Measurements from ENCODE around the gene MMP1.

The MMP1 gene

DNA sequence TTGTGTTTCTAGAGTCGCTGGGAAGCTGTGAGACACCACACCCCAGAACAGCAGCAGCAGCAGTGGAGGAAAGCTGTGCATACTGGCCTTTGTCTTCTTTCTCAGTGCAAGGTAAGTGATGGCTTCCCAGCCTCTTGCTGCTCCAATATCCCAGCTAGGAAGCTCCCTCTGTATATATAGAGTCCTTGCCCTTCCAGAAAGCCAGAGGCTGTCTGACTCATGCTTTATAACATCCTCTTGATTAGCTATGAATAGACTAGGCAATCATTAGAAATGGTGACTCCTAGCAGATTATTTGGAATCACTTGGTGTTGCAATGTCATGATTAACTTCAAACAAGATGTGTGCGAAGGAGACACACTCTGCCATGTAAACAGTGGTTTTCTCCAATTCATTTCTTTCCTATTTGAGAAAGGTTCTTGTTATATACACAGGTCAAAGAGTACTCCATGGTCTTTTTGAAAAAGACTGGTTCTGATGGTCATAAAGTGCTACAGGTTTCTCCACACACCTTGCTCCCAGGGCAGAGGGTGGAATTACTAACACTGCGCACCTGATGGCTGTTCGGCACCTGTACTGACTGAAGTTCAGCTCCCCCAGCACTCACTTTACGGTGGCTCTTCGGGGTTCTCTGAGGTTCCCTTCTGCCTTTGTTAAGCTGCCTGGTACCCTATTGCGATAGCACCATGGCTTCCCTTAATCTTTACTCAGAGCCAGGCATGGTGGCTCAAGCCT, at the start of gene MMP1:
Gene MMP1 (minus strand): TSS at position 149 of the 735 bp plus-strand sequence. CDS start 68 bp downstream, at position 81.
- DNase-seq (ENCODE audit: low read depth in 2 of 2) = peak; percentile 74

DNA sequence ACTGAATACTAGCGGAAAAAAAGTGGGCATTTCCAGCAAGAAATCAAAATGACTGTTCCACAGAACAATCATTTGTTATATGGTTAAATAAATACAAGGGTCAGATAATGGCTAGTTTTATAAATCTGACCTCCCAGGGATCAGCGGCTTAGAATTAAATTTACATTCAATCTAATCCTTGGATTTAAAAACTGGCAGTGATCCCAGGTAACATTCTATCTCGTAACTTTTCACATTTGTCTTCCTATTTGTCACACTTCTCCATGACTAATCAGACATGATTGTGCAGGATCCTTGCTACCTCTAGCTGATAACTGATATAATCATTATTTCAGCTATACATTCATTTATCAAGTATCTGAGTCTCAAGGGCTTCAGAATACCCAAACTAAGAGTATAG, 48.3 kb upstream of the MMP1 start:
- DNase-seq (ENCODE audit: low read depth in 2 of 2) = peak in 1 of 2 experiments; percentile 23

DNA sequence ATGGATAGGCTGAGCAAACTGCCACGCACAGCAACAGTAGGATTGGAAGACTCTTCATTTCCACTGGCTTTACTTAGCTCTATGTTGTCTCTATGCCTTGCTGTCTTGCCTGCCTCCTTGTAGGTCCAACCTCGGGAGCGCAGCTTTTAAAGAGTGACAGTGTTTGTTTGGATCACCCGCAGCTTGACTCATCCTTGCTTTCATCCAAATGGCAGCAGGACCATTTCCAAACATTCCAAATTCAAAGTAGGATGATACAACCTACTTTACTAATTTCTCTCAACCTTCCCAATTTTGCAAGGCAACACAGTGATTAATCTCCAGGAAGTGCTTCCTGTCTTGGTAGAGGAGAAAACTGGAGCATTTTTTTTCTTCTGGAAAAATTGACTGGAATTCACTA, 45.5 kb upstream of the MMP1 start, which contains the start of gene MMP3:
Gene MMP3 (minus strand): TSS at position 121 of the 400 bp plus-strand sequence. CDS start 63 bp downstream, at position 58.
- DNase-seq (ENCODE audit: low read depth in 2 of 2) = peak in 1 of 2 experiments; percentile 21

DNA sequence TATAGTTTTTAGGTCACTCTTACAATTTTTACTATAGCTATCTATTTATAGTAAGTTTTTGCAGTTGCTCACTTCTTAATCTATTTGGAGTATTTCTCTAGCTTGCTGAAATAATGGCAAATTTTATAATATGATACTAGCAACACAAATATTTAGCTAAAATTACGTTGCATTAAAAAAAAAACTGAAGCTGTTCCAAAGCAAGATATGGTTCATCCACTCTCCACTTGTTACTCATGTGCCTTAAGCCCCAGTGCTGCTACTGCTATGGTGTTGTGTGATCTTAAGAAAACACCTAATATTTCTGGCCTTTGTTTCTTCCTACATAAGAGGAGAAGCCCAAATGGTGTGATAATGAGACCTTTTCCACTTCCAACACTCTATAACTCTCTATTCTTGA, 45.0 kb upstream of the MMP1 start:
- DNase-seq (ENCODE audit: low read depth in 2 of 2) = no peak

DNA sequence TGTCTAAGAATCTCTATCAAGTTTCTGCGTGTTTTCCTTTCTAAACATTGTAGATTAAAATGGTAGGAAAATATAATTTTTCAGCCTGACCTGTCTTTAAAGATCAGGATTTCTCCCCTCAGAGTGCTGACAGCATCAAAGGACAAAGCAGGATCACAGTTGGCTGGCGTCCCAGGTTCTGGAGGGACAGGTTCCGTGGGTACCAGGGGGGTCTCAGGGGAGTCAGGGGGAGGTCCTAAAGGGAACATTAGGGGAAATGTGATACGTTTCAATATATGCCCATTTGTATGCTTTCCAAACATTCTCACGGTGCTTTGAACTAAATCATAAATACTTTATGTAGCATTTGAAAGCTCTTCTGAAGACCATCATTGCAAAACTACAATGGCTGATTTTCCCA, 42.1 kb upstream of the MMP1 start:
- no peak for DNase-seq (ENCODE audit: low read depth in 2 of 2)

DNA sequence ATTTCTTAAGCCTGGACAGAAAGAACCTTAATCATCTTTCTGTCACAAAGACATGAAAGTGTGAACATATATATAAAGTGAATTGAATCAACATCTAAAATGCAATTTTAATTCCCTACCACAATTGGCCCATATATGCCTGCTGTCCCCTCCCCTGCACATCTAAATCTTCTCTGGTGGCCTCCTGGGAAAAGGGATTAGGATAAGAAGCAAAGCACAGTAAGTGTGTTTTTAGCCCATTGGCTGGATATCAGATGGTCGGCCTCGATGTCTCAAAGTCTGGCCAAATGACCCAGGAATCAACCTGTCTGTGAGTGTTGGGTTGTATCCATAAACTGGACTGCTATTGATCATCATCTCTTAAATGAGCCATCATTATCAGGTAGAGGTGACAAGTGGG, 39.7 kb upstream of the MMP1 start:
- no peak for DNase-seq (ENCODE audit: low read depth in 2 of 2)

DNA sequence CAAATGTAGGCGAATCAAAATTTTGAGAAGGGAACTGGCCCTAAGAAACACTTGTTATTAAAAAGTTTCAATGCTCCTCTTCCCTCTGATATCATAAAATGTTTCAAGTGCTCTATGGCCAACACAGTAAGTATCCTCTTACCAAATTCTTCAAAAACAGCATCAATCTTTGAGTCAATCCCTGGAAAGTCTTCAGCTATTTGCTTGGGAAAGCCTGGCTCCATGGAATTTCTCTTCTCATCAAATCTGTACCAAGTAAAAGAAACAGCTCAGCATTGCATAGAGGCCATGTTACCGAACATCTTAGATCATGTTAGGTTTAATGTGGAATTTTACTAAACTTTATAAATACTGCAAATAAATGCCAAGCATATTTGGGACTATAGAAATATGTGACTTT, 39.2 kb upstream of the MMP1 start:
- DNase-seq (ENCODE audit: low read depth in 2 of 2) = no peak

DNA sequence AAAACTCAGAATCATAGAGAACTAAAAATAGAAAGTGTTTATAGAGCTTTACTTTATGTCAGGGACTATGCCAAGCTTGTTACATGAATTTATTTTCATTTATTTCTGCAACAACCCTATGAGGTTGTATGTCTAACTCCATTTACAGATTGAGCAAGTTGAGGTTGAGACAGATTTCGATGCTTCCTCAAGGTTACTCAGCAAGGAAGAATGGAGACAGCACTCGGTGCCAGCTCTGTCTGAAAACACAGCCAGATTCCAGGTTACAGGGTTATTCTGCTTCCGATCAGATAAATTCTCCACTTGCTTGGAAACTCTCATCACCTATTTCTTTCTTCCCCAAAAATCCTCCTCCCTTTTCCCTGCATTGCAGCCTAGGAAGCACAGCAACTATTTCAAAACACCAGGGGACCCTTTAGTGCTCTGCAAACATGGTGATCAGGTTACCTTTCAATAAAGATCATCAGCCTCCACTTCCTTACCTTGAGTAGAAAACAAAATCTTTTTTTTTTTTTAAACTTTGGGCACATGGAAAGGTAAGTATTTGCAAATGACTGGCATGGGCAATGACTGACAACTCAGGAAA, 38.4 kb upstream of the MMP1 start:
- DNase-seq (ENCODE audit: low read depth in 2 of 2) = peak; percentile 67 to 68

DNA sequence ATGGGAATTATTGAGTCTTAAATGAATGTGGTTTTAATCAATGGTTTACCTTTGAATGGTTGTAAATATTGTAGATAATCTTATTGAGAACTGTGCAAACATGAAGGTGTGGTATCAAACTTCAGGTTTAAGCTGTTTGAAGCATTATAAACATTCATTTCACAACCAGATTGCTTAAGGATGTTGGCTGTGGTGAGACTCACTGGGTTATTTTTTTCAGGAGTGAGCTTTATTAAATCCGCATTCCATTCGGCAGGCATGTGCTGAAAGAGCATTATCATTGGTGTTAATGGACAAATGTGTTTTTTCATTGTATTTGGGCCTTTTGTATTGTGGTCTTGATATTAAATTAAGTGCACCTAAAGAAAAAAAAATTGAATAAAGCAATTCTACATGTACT, 35.8 kb upstream of the MMP1 start:
- DNase-seq (ENCODE audit: low read depth in 2 of 2) = peak in 1 of 2 experiments; percentile 29

DNA sequence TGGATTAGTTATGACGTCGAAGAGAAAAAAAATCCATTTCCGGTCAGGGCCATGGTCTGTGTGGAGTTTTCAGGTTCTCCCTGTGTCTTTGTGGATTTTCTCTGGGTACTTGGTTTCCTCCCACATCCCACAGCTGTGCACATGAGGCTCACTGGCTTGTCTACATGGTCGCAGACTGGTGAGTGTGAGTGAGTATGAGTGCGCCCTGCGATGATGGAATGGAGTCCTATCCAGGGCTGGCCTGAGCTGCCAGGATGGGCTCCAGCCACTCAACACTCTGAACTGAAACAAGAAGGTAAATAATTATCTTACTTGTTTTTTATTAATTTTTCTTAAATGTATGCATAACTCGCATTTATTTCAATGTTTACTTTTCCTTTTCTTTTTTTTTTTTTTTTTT, 34.7 kb upstream of the MMP1 start:
- DNase-seq (ENCODE audit: low read depth in 2 of 2) = no peak

DNA sequence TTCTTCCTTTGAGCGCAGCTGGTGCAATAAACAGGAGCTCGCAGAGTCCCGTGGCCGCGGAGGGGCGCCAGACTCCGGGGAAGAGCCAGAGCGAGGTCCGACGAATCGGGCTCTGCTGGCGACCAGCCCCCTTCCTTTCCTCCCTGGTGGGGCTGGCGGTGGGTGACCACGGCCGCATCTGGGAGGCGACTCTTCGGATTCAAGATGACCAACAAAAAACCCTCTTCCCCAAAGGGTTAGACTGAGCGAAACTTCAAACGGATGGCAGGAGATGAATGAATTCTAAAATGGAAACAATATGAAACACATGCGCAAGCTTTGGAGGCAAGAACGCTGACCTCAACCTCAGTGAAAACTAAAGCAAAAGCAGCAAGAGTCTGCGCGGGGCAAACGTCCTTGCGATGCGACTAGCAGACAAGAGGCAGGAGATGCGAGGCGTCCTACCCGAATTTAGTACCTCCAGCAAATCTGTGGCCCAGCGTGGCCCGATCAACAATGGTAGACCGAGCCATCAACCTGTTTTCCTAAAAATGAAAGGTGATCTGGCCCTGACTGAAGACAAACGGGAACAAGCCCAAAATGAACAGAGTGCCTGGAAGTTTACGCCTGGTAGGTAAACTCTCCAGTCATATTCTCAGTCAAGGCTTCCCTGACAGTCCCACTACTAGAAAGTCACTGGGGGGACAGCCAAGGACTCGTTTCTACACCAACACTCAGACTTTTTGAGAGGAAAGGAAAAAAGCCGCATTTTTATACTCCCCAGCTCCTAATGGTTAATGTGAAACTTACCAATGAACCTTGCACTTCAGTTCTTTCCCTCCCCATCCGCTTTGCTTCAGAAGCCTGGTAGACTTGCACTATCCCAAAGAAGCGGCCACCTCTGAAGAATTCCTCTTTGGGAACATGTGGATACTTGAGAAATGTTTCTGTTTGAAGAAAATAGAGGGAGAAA, 33.8 kb upstream of the MMP1 start:
- peak in 1 of 2 experiments; percentile 59 for DNase-seq (ENCODE audit: low read depth in 2 of 2)

DNA sequence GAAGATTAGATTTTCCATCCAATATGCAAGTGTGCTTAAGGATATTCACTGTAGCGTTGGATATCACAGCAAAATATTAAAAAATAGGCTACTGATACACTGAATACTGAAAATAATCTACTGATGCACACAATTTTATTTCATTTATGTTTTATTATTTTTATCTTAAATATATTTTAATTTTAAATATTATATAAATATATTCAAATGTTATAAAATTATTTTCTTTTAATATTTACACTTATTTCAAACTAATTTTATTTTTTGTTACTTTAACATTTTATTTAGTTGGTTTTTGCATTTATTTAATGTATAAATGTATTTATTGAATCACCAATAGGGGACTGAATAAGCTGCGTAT, 33.1 kb upstream of the MMP1 start:
- DNase-seq (ENCODE audit: low read depth in 2 of 2) = no peak

DNA sequence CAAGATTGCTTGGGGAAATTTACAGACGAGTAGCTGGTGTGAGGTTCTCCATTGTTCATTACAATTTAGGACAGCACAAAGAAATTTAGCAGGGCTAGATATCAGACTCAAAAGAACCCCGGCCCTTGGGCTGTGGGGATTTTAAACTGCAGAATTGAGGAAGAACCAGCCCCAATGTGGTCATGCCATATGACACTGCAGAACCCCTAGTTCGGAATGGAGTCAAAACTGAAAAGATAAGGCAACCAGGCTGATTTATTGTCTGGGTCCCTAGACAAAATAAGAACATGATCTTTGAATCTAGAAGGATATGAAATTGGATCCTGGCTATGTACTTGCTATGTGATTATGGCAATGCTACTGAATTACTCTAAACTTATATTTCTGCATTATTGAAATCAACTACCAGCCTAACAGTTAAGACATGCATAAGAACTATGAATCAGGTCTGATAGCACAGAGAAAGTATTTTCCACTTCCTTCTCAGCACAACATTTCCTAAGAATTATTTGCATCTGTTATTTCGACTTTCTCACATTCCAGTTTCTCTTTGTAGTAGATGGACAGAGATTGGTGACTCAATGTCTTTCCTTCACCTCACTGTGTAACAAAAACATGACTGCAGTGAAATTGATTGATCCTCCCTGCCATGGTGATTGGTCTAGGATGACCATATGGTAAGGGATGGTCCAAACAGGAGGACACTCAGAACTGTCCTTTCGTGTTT, 32.2 kb upstream of the MMP1 start:
- no peak for DNase-seq (ENCODE audit: low read depth in 2 of 2)

DNA sequence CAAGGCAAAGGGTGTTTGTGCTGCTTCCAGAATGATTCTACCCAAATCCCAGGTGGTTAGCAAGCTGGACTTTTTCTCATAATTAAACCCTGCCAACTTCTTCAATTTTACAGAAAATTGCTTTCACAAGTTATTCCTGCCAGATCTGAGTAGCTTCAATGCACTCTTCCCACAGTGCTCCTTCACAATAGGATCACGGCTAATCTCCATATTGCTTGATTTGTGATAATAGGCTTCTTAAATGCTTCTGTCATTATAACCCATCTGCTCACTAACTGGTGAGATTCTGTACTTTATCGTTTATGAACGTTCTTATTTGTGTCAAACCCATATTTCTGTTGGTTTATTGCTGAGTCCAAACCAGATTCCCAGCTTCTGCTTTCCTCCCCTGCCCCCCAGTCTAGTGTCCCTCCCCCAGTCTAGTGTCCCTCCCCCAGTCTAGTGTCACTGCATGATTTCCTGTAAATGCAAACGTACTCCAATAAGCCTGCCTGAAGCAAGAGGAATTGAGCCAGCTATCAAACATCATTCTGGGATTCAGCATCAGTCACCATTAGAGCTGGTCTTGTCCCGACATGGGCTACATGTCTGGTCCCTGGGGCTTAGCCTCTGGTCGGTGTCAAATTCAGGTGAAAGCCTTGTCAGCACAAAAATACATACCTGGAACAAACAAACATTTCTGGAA, 31.5 kb upstream of the MMP1 start:
- no peak for DNase-seq (ENCODE audit: low read depth in 2 of 2)

DNA sequence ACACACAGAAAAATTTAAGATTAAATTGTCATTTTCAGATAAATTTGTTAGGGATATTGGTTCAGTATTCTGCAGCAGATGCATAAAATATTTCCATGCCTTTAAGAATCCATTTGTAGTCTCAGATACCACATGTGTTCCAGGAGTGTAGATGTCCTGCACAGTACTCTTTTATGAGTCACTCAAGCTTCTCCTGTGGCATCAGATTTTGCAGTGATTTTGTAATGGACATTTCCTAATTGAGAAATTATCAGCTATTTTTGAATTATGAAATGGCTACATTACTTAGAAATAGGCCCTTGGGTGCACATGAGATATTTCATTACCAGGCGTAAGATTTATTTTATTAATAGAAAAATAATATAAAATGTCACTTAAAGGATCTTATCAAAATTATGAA, 26.6 kb upstream of the MMP1 start:
- DNase-seq (ENCODE audit: low read depth in 2 of 2) = no peak

DNA sequence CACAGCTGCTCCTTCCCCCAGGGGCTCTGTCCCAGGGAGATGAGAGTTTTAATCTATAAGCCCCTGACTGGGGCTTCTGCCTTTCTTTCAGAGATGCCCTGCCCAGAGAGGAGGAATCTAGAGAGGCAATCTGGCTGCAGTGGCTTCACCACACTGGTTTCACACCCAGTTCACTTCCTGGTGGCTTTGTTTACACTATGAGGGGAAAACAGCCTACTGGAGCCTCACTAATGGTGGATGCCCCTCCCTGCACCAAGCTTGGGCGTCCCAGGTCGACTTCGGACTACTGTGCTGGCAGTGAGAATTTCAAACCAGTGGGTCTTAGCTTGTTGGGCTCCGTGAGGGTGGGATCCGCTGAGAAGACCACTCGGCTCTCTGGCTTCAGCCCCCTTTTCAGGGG, 21.5 kb upstream of the MMP1 start:
- DNase-seq (ENCODE audit: low read depth in 2 of 2) = no peak

DNA sequence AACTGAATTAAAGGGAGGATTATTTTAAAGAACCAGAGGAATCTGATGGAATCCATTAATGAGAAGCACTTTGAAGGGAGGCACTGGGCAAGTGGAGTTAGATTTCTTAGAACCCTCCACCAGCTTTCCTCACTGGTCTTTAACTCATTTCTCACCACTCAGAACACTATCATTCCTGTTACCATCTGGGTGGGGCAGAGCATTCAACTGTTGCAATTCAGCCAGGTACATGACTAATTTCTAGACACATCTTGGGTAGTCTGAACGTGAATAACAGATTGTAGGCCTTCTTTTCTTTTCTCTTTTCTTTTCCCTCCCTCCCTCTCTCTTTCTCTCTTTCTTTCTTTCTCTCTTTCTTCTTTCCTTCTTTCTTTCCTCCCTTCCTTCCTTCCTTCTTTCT, 15.5 kb upstream of the MMP1 start:
- no peak for DNase-seq (ENCODE audit: low read depth in 2 of 2)

DNA sequence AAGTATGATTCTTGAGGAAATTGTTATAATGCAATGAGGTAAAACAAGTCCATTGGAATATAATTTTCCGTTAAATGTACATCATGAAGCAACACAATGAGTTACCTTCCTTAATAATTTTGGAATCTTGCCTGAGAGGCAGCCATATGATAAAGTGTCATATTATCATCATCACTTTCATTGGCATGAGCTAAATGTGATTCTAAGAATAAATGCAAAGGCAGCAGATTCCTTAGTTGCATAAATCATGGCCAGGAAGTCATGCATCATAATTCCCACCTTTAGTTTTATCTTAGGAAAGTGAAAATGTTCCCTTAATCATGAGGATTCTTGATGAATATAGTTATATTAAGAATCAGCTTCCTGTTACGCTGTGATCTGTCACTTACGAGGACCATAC, 14.2 kb upstream of the MMP1 start:
- no peak for DNase-seq (ENCODE audit: low read depth in 2 of 2)

DNA sequence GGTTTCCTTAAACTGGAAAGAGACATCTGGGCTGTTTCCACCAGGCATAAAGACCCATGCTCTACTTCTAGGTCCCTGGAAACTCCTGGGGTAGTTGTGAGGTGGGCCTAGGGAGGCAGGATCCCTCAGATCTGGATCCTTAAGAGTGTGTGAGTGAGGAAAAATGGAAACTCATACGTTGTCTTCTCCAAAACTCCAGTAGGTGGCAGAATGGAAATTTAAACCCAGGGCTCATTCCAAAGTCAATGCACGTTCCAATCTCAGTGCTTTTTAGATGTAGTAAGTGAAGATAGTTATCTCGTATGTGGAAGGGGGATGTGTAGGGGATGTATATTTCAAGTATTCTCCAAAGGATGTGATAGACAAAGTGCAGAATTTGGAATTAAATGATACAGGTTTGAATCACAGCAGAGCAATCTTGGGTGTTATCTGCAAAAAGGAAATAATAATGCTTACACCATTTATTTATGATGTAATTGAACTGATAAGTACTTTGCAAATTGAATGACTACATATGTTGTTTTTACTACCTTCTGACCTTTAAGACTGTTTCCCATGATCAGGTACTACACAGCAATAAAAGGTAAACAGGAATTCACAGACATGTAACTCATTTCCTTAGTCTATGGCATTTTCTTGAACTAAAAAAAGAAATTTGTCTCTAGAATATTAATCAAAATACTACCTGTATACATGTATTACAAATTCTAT, 13.1 kb upstream of the MMP1 start:
- no peak for DNase-seq (ENCODE audit: low read depth in 2 of 2)

DNA sequence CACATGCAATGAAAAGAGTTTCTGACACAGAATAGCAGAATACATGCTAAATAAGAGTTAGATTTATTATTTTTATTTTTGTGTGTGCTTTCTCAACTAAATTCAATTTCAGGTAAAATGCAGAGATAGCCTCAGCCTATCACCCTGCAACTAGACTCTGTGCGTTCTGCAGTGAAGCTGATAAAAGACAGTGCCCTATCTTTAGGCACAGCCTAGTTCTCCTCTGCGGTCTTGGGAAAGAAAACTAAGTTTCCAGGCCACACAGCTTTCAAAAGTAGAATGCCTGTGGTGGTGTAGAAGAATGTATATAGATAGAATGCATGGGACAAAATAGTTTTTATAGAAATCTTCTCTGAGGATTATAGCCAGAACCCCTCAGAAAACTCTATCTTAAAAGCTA, 12.0 kb upstream of the MMP1 start:
- DNase-seq (ENCODE audit: low read depth in 2 of 2) = no peak

DNA sequence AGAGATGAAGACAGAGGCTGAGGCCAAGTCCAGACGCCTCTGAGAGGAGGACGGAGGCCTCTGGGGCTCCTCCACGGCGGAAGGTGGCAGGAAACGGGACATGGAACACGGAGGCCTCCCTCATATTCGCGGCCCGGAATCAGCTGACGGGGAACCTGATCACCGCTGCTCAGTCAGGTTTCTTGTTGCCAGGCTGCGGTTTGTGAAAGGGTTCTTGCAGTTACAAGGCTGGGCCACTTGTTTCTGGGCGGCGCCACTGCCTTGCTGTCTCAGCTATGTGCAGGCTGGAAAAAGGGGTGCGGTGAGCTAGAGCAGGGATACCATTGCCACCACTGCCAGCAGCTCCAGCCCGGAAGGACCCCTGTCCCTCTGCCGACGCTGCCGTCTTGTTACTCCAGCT, 10.0 kb upstream of the MMP1 start:
- DNase-seq (ENCODE audit: low read depth in 2 of 2) = no peak

Data from fibroblast of skin of left quadriceps (primary cell).